OCI-LY1 (cell line): ENCODE data around the gene SLMAP.

Experiments used
- H2AFZ ChIP-seq: fragments of 200-600 bp; sonication (generic), shearing (Covaris generic); 2 replicates; pipeline ENCODE4 v1.6.0; 2014; ENCODE audit warnings: antibody characterized with exemption, mild to moderate bottlenecking, low read length
- H3F3A ChIP-seq: fragments of 200-600 bp; sonication (generic), shearing (Covaris generic); 2 replicates; pipeline ENCODE4 v1.6.0; 2014; ENCODE audit warnings: mild to moderate bottlenecking, antibody characterized with exemption, low read length, moderate library complexity; ENCODE audit not compliant: insufficient read depth
- H3K27ac ChIP-seq: fragments of 200-600 bp; sonication (generic); 2 replicates; pipeline ENCODE4 v1.5.1; 2014; ENCODE audit warnings: low read length, mixed run types, mild to moderate bottlenecking, low read depth; ENCODE audit not compliant: poor library complexity, severe bottlenecking
- H3K27me3 ChIP-seq: fragments of 200-600 bp; sonication (generic); 2 replicates; pipeline ENCODE4 v1.6.0; 2014; ENCODE audit warnings: antibody characterized with exemption, mild to moderate bottlenecking, low read length, moderate library complexity; ENCODE audit not compliant: insufficient read depth
- H3K36me3 ChIP-seq: fragments of 200-600 bp; sonication (generic); 2 replicates; pipeline ENCODE4 v1.6.1; 2014; ENCODE audit warnings: mild to moderate bottlenecking, antibody characterized with exemption, low read length, moderate library complexity, mixed read lengths; ENCODE audit not compliant: insufficient read depth
- H3K4me1 ChIP-seq: fragments of 200-600 bp; sonication (generic); 2 replicates; pipeline ENCODE4 v1.5.1; 2014; ENCODE audit warnings: mild to moderate bottlenecking, low read length, moderate library complexity; ENCODE audit not compliant: insufficient read depth, severe bottlenecking
- H3K4me2 ChIP-seq: fragments of 200-600 bp; sonication (generic), shearing (Covaris generic); 2 replicates; pipeline ENCODE4 v1.6.1; 2014; ENCODE audit warnings: low read length
- H3K4me3 ChIP-seq: fragments of 200-600 bp; sonication (generic); 2 replicates; pipeline ENCODE4 v1.5.1; 2014; ENCODE audit warnings: low read length, low read depth, mild to moderate bottlenecking, mixed read lengths; ENCODE audit not compliant: poor library complexity, severe bottlenecking
- H3K79me2 ChIP-seq: fragments of 200-600 bp; shearing (Covaris generic); 2 replicates; pipeline ENCODE4 v1.6.1; 2016; ENCODE audit warnings: mixed run types, low read length, mixed read lengths; ENCODE audit not compliant: insufficient read depth
- H3K9ac ChIP-seq: fragments of 200-600 bp; sonication (generic), shearing (Covaris generic); 2 replicates; pipeline ENCODE4 v1.6.1; 2014; ENCODE audit warnings: mild to moderate bottlenecking, low read length, mixed read lengths
- H3K9me2 ChIP-seq: fragments of 200-600 bp; sonication (generic), shearing (Covaris generic); 2 replicates; pipeline ENCODE4 v1.6.1; 2014; ENCODE audit warnings: low read depth, mild to moderate bottlenecking, low read length, mixed read lengths
- H3K9me3 ChIP-seq: fragments of 200-600 bp; shearing (Covaris generic); 2 replicates; pipeline ENCODE4 v1.6.1; 2014; ENCODE audit warnings: low read length, mixed read lengths
- H4K20me1 ChIP-seq: fragments of 200-600 bp; sonication (generic), shearing (Covaris generic); 2 replicates; pipeline ENCODE4 v1.6.0; 2016; ENCODE audit warnings: mild to moderate bottlenecking, low read length; ENCODE audit not compliant: insufficient read depth
- CTCF ChIP-seq: fragments of 200-600 bp; sonication (generic), shearing (Covaris generic); IDR thresholded peaks from 2 replicates; pipeline ENCODE4 v1.5.1; 2017; ENCODE audit warnings: mild to moderate bottlenecking, antibody characterized with exemption, low read length, moderate library complexity, mixed read lengths
- EZH2 ChIP-seq: fragments of 200-600 bp; sonication (generic), shearing (Covaris generic); IDR thresholded peaks from 2 replicates; pipeline ENCODE4 v1.8.0; 2017; ENCODE audit warnings: borderline replicate concordance, mixed run types, mild to moderate bottlenecking, antibody characterized with exemption, low read length, moderate library complexity, mixed read lengths

SLMAP gene

GRCh38 chr3:57793737-57794187, 37.7 kb downstream of the SLMAP start:
- TF ChIP-seq CTCF (no peak), EZH2 (no peak)
- Histone ChIP-seq H2AFZ (no peak overlapping the region), H4K20me1 (no peaks in the 10 kb centered on the region), H3K27me3 (no peaks in the 10 kb centered on the region), H3K79me2 (peaks cover 56% of the 10 kb centered on the region), H3K9me3 (no peaks in the 10 kb centered on the region), H3K4me3 (no peak overlapping the region), H3K36me3 (no peaks in the 10 kb centered on the region), H3K4me2 (no peak overlapping the region), H3K9me2 (no peaks in the 10 kb centered on the region), H3K4me1 (peaks cover 7% of the 10 kb centered on the region), H3K27ac (no peak overlapping the region), H3F3A (no peaks in the 10 kb centered on the region), H3K9ac (no peak overlapping the region)

GRCh38 chr3:57794501-57794900, 38.4 kb downstream of the SLMAP start:
- no peak overlapping the region for H2AFZ ChIP-seq
- no peak overlapping the region for H3K27ac ChIP-seq
- no peaks in the 10 kb centered on the region for H3K36me3 ChIP-seq
- no peaks in the 10 kb centered on the region for H4K20me1 ChIP-seq
- H3K9me3 ChIP-seq = no peaks in the 10 kb centered on the region
- H3K9me2 ChIP-seq = no peaks in the 10 kb centered on the region
- H3K4me1 ChIP-seq = peaks cover 7% of the 10 kb centered on the region
- H3K79me2 ChIP-seq = peaks cover 62% of the 10 kb centered on the region
- no peak overlapping the region for H3K4me2 ChIP-seq
- no peaks in the 10 kb centered on the region for H3F3A ChIP-seq
- TF ChIP-seq CTCF = no peak
- no peak for TF ChIP-seq EZH2
- H3K9ac ChIP-seq = no peak overlapping the region
- H3K4me3 ChIP-seq = no peak overlapping the region
- no peaks in the 10 kb centered on the region for H3K27me3 ChIP-seq

- H3K9me2 ChIP-seq = no peaks in the 10 kb centered on the region
- no peaks in the 10 kb centered on the region for H3K9me3 ChIP-seq
- peaks cover 65% of the 10 kb centered on the region for H3K79me2 ChIP-seq
- no peaks in the 10 kb centered on the region for H3K27me3 ChIP-seq
- H3F3A ChIP-seq = no peaks in the 10 kb centered on the region
- no peak overlapping the region for H3K4me2 ChIP-seq
- TF ChIP-seq EZH2 = no peak
- H4K20me1 ChIP-seq = no peaks in the 10 kb centered on the region
- no peaks in the 10 kb centered on the region for H3K36me3 ChIP-seq
- peaks cover 7% of the 10 kb centered on the region for H3K4me1 ChIP-seq
- no peak overlapping the region for H3K9ac ChIP-seq
- no peak overlapping the region for H2AFZ ChIP-seq
- H3K27ac ChIP-seq = no peak overlapping the region
- no peak overlapping the region for H3K4me3 ChIP-seq
Measured at GRCh38 chr3:57794951-57795350, 38.8 kb downstream of the SLMAP start.

GRCh38 chr3:57796261-57796660, 40.2 kb downstream of the SLMAP start:
- H3K9ac ChIP-seq = no peak overlapping the region

More at GRCh38 chr3:57796261-57796660, 40.2 kb downstream of the SLMAP start:
- no peak overlapping the region for H3K4me2 ChIP-seq
- H3K4me1 ChIP-seq = peaks cover 2% of the 10 kb centered on the region
- H3K79me2 ChIP-seq = peaks cover 62% of the 10 kb centered on the region
- TF ChIP-seq CTCF (no peak), EZH2 (no peak)
- no peaks in the 10 kb centered on the region for H4K20me1 ChIP-seq
- H3K9me3 ChIP-seq = no peaks in the 10 kb centered on the region
- H2AFZ ChIP-seq = no peak overlapping the region
- no peaks in the 10 kb centered on the region for H3K36me3 ChIP-seq
- no peak overlapping the region for H3K4me3 ChIP-seq
- no peaks in the 10 kb centered on the region for H3K9me2 ChIP-seq
- H3F3A ChIP-seq = no peaks in the 10 kb centered on the region
- H3K27ac ChIP-seq = no peak overlapping the region
- H3K27me3 ChIP-seq = no peaks in the 10 kb centered on the region
